Measurements from ENCODE around the gene CHD2. TPM values are rescaled to one million over a fixed set of nuclear protein-coding genes. Genes with fewer than 3 reads are reported as not detected.

CHD2 gene
- total RNA-seq, 4 donors from 2014 or later, result 26.9 to 55.5 (median 33.7) TPM

- Histone ChIP-seq H3K4me1 (peaks cover 9 to 12% of the 10 kb centered on the region in 2 donors), H3K36me3 (no peaks in the 10 kb centered on the region), H3K27ac (no peak overlapping the region), H3K9me3 (no peaks in the 10 kb centered on the region), H3K4me3 (no peak overlapping the region), H3K27me3 (no peaks in the 10 kb centered on the region)
- intact Hi-C loops (cut with DNase I; ENCODE audit: low total_unique reads), result no loop called here
- ATAC-seq (no peak), DNase-seq (no peak)
- no peak for TF ChIP-seq POLR2A (IDR thresholded peaks at IDR 0.05)
- TF ChIP-seq CTCF (IDR thresholded peaks at IDR 0.05 in 4 of 5, conservative IDR thresholded peaks at IDR 0.05 in 1 of 5), result no peak
- in situ Hi-C loops (cut with MboI; ENCODE audit: low sequenced_read_pairs in 4 of 4), result loop anchor here in 1 of 4 donors (5.0 kb wide), 1 partner anchor 41 kb away; no protein-coding TSS in a partner anchor
These were observed 21.5 kb upstream of the CHD2 start for GRCh38 chr15:92878593-92879053.

- DNase-seq (no peak), ATAC-seq (no peak)
- no peaks in the 10 kb centered on the region for H3K27me3 ChIP-seq
- peak overlapping the region; percentile 83 to 97 (median 92) for H3K27ac ChIP-seq
- in situ Hi-C loops (cut with MboI; ENCODE audit: low sequenced_read_pairs in 4 of 4), result loop anchor here in 2 of 4 donors (5.0 kb wide), 2 partner anchors 43 to 68 kb away; no protein-coding TSS in a partner anchor
- H3K4me3 ChIP-seq, result no peak overlapping the region
- intact Hi-C loops (cut with DNase I; ENCODE audit: low total_unique reads), result loop anchor here (10.0 kb wide), 1 partner anchor 335 kb away; no protein-coding TSS in a partner anchor
- no peak for TF ChIP-seq CTCF (IDR thresholded peaks at IDR 0.05 in 4 of 5, conservative IDR thresholded peaks at IDR 0.05 in 1 of 5)
- TF ChIP-seq POLR2A (IDR thresholded peaks at IDR 0.05), result no peak
- peaks cover 0 to 7% of the 10 kb centered on the region in 2 donors for H3K36me3 ChIP-seq
- H3K4me1 ChIP-seq, result peaks cover 9 to 14% of the 10 kb centered on the region in 2 donors
- H3K9me3 ChIP-seq, result no peaks in the 10 kb centered on the region
These were observed 20.0 kb upstream of the CHD2 start for GRCh38 chr15:92879949-92880725.

GRCh38 chr15:92880796-92881195, 19.3 kb upstream of the CHD2 start:
- Histone ChIP-seq H3K4me3 (no peak overlapping the region), H3K4me1 (peaks cover 15 to 20% of the 10 kb centered on the region in 2 donors), H3K36me3 (peaks cover 0 to 8% of the 10 kb centered on the region in 2 donors), H3K27me3 (no peaks in the 10 kb centered on the region), H3K9me3 (no peaks in the 10 kb centered on the region), H3K27ac (peak overlapping the region; percentile 83 to 97 (median 92))
- in situ Hi-C loops (cut with MboI; ENCODE audit: low sequenced_read_pairs in 4 of 4), result loop anchor here in 1 of 4 donors (5.0 kb wide), 1 partner anchor 68 kb away; no protein-coding TSS in a partner anchor
- TF ChIP-seq CTCF (IDR thresholded peaks at IDR 0.05 in 4 of 5, conservative IDR thresholded peaks at IDR 0.05 in 1 of 5), result no peak
- no peak for TF ChIP-seq POLR2A (IDR thresholded peaks at IDR 0.05)
- intact Hi-C loops (cut with DNase I; ENCODE audit: low total_unique reads), result loop anchor here (10.0 kb wide), 1 partner anchor 334 kb away; no protein-coding TSS in a partner anchor
- DNase-seq (no peak), ATAC-seq (no peak)

GRCh38 chr15:92881211-92881754, 18.8 kb upstream of the CHD2 start:
- intact Hi-C loops (cut with DNase I; ENCODE audit: low total_unique reads) (loop anchor here (10.0 kb wide), 1 partner anchor 334 kb away; no protein-coding TSS in a partner anchor), in situ Hi-C loops (cut with MboI; ENCODE audit: low sequenced_read_pairs in 4 of 4) (loop anchor here in 1 of 4 donors (5.0 kb wide), 1 partner anchor 69 kb away; no protein-coding TSS in a partner anchor)
- H3K4me3 ChIP-seq, result peak overlapping the region; percentile 55 to 66 (median 62)
- H3K9me3 ChIP-seq, result no peaks in the 10 kb centered on the region
- H3K4me1 ChIP-seq, result peaks cover 20 to 25% of the 10 kb centered on the region in 2 donors
- H3K27me3 ChIP-seq, result no peaks in the 10 kb centered on the region
- H3K36me3 ChIP-seq, result peaks cover 0 to 13% of the 10 kb centered on the region in 2 donors
- peak overlapping the region; percentile 83 to 97 (median 92) for H3K27ac ChIP-seq
- peak in 1 of 2 donors; percentile 12 for TF ChIP-seq POLR2A (IDR thresholded peaks at IDR 0.05)
- TF ChIP-seq CTCF (IDR thresholded peaks at IDR 0.05 in 4 of 5, conservative IDR thresholded peaks at IDR 0.05 in 1 of 5), result no peak
- DNase-seq (no peak), ATAC-seq (no peak)
